HCT116 (cell line): ENCODE measurements around the gene DAPK1. TPM values are rescaled to one million over a fixed set of nuclear protein-coding genes. Genes with fewer than 3 reads are reported as not detected.

Source experiments
- ATAC-seq: fragments of 200-7000 bp; cut with Tn5 transposase; 2 replicates; pipeline ENCODE4 v1.9.1; 2020; ENCODE audit warnings: mild to moderate bottlenecking, moderate library complexity
- BruUV-seq: library from RNA; stranded (reverse); fragments of 400-500 nt; replicated peaks from 2 replicates; lab custom pipeline; 2021; lab: Mats Ljungman, UMichigan
- CTCF ChIA-PET: fragments of 300-600 bp; sonication (Branson Sonifier 250); formaldehyde crosslinking; loops from one replicate; lab custom pipeline; 2021; ENCODE audit warnings: antibody characterized with exemption; lab: Charles Lee
- POLR2A ChIA-PET: fragments of 300-600, 350-600 bp; sonication (Branson Sonifier 250); formaldehyde crosslinking; loops from one replicate; lab custom pipeline; 2021; ENCODE audit warnings: antibody characterized with exemption; lab: Charles Lee
- RAD21 ChIA-PET, 2 experiments: fragments of 300-600 bp; sonication (Branson Sonifier 250); formaldehyde crosslinking; loops; one replicate each; lab custom pipeline; 2023; ENCODE audit warnings: low total read pairs in 2 of 2; ENCODE audit not compliant: uncharacterized antibody in 2 of 2, unreplicated experiment in 2 of 2, low non-redundant PET in 1 of 2; lab: Charles Lee
- DNase-seq: peaks from one replicate; pipeline ENCODE4 v3.0.0-alpha.2; 2010; ENCODE audit warnings: low read depth, low spot score
- H2AFZ ChIP-seq: fragments of 200-600 bp; shearing (Covaris generic), sonication (generic); 2 replicates; pipeline ENCODE4 v1.6.1; 2017; ENCODE audit warnings: low read depth, mixed run types, mixed read lengths, antibody characterized with exemption, low read length; ENCODE audit not compliant: poor library complexity, severe bottlenecking
- H3K27ac ChIP-seq: 2 replicates; pipeline ENCODE4 v1.5.1; 2012; ENCODE audit warnings: low read depth, low read length
- H3K27me3 ChIP-seq: fragments of 200-600 bp; sonication (generic); 2 replicates; pipeline ENCODE4 v1.6.1; 2016; ENCODE audit warnings: mixed run types, low read length, mixed read lengths; ENCODE audit not compliant: insufficient read depth
- H3K36me3 ChIP-seq, 2 experiments: fragments of 200-500 bp in 1 of 2; fragments of 200-600 bp in 1 of 2; sonication (Bioruptor generic) in 1 of 2; sonication (generic) in 1 of 2; 2 replicates each; pipeline versions ENCODE4 v1.5.1 to v1.6.1; 2014 to 2016; ENCODE audit warnings: low read length in 2 of 2, inconsistent platforms in 1 of 2, mixed read lengths in 1 of 2, mixed run types in 1 of 2; ENCODE audit not compliant: insufficient read depth in 2 of 2, control insufficient read depth in 1 of 2
- H3K4me1 ChIP-seq, 2 experiments: fragments of 200-600 bp in 1 of 2; sonication (generic) in 1 of 2; 2 replicates each; pipeline versions ENCODE4 v1.5.1 to v1.6.1; 2012 to 2017; ENCODE audit warnings: low read length in 2 of 2, inconsistent platforms in 1 of 2, mild to moderate bottlenecking in 1 of 2, mixed read lengths in 1 of 2, mixed run types in 1 of 2, moderate library complexity in 1 of 2; ENCODE audit not compliant: insufficient read depth in 2 of 2, control insufficient read depth in 1 of 2
- H3K4me2 ChIP-seq: fragments of 200-600 bp; sonication (generic); 2 replicates; pipeline ENCODE4 v1.6.1; 2017; ENCODE audit warnings: mixed run types, low read length, mixed read lengths
- H3K4me3 ChIP-seq, 2 experiments: fragments of 200-600 bp in 1 of 2; sonication (generic) in 1 of 2; replicated peaks in 1 of 2; 2 replicates each; pipeline ENCODE4 v1.5.1; 2011 to 2016; ENCODE audit warnings: low read length in 2 of 2, control low read depth in 1 of 2, low read depth in 1 of 2, mild to moderate bottlenecking in 1 of 2, mixed read lengths in 1 of 2, mixed run types in 1 of 2
- H3K79me2 ChIP-seq: fragments of 200-600 bp; sonication (generic); 2 replicates; pipeline ENCODE4 v1.6.1; 2017; ENCODE audit warnings: mild to moderate bottlenecking, mixed run types, low read length, moderate library complexity, mixed read lengths; ENCODE audit not compliant: insufficient read depth
- H3K9ac ChIP-seq: fragments of 200-600 bp; sonication (generic); 2 replicates; pipeline ENCODE4 v1.6.1; 2016; ENCODE audit warnings: low read length, mixed read lengths
- H3K9me2 ChIP-seq: fragments of 200-600 bp; sonication (generic), shearing (Covaris generic); 2 replicates; pipeline ENCODE4 v1.6.1; 2017; ENCODE audit warnings: mixed run types, mild to moderate bottlenecking, moderate library complexity; ENCODE audit not compliant: insufficient read depth
- H3K9me3 ChIP-seq, 2 experiments: fragments of 200-500 bp in 1 of 2; fragments of 200-600 bp in 1 of 2; sonication (Bioruptor generic) in 1 of 2; sonication (generic) in 1 of 2; 2 replicates each; pipeline ENCODE4 v1.6.1; 2014 to 2017; ENCODE audit warnings: low read length in 2 of 2, mixed read lengths in 2 of 2, inconsistent platforms in 1 of 2, low read depth in 1 of 2, mild to moderate bottlenecking in 1 of 2, mixed run types in 1 of 2, moderate library complexity in 1 of 2; ENCODE audit not compliant: control insufficient read depth in 1 of 2, insufficient read depth in 1 of 2
- H4K20me1 ChIP-seq: fragments of 200-600 bp; sonication (generic), shearing (Covaris generic); 2 replicates; pipeline ENCODE4 v1.6.1; 2017; ENCODE audit warnings: mixed run types, mild to moderate bottlenecking, moderate library complexity; ENCODE audit not compliant: insufficient read depth
- ATF3 ChIP-seq: IDR thresholded peaks from 2 replicates; pipeline ENCODE4 v1.6.1; 2012
- CBX3 ChIP-seq: IDR thresholded peaks from 2 replicates; pipeline ENCODE4 v1.6.1; 2012; ENCODE audit warnings: low read depth
- CEBPB ChIP-seq: IDR thresholded peaks from 2 replicates; pipeline ENCODE4 v1.6.1; 2012; ENCODE audit warnings: low read depth
- CTCF ChIP-seq, 3 experiments: fragments of 200-600 bp in 1 of 3; sonication (generic) in 1 of 3; IDR thresholded peaks in 2 of 3; conservative IDR thresholded peaks in 1 of 3; 2 replicates each; pipeline ENCODE4 v1.5.1; 2012 to 2017; ENCODE audit warnings: low read depth in 2 of 3, low read length in 2 of 3, antibody characterized with exemption in 1 of 3, borderline replicate concordance in 1 of 3, control low read depth in 1 of 3, mild to moderate bottlenecking in 1 of 3, mixed read lengths in 1 of 3, mixed run types in 1 of 3, moderate library complexity in 1 of 3; ENCODE audit not compliant: insufficient read depth in 1 of 3
- ELF1 ChIP-seq: IDR thresholded peaks from 2 replicates; pipeline ENCODE4 v1.6.1; 2012; ENCODE audit warnings: low read depth, borderline replicate concordance
- EZH2 ChIP-seq: fragments of 200-600 bp; sonication (generic); IDR thresholded peaks from 2 replicates; pipeline ENCODE4 v1.6.1; 2017; ENCODE audit warnings: antibody characterized with exemption, mixed run types
- FOSL1 ChIP-seq: IDR thresholded peaks from 2 replicates; pipeline ENCODE4 v1.6.1; 2012; ENCODE audit warnings: low read depth
- JUND ChIP-seq: IDR thresholded peaks from 2 replicates; pipeline ENCODE4 v1.6.1; 2012
- MAX ChIP-seq: IDR thresholded peaks from 2 replicates; pipeline ENCODE4 v1.6.1; 2012
- POLR2A ChIP-seq: IDR thresholded peaks from 2 replicates; pipeline ENCODE4 v1.7.0; 2011; ENCODE audit warnings: borderline replicate concordance; ENCODE audit not compliant: insufficient read depth, insufficient read length; ENCODE audit errors: extremely low read depth
- POLR2AphosphoS5 ChIP-seq: IDR thresholded peaks from 2 replicates; pipeline ENCODE4 v1.6.1; 2011; ENCODE audit warnings: mild to moderate bottlenecking, low read depth, low read length, moderate library complexity
- RAD21 ChIP-seq: IDR thresholded peaks from 2 replicates; pipeline ENCODE4 v1.6.1; 2012; ENCODE audit warnings: low read depth, mild to moderate bottlenecking
- REST ChIP-seq: IDR thresholded peaks from 2 replicates; pipeline ENCODE4 v1.6.1; 2012; ENCODE audit warnings: low read depth
- SIN3A ChIP-seq: IDR thresholded peaks from 2 replicates; pipeline ENCODE4 v1.6.1; 2012; ENCODE audit warnings: low read depth
- TCF7L2 ChIP-seq: IDR thresholded peaks from 2 replicates; pipeline ENCODE4 v1.7.0; 2011; ENCODE audit warnings: borderline replicate concordance, inconsistent platforms; ENCODE audit not compliant: insufficient read depth, insufficient read length; ENCODE audit errors: extremely low read depth
- YY1 ChIP-seq: IDR thresholded peaks from 2 replicates; pipeline ENCODE4 v1.6.1; 2011; ENCODE audit warnings: low read length, low read depth, moderate library complexity, mild to moderate bottlenecking; ENCODE audit not compliant: insufficient replicate concordance; ENCODE audit errors: extremely low read depth
- ZBTB33 ChIP-seq: IDR thresholded peaks from 2 replicates; pipeline ENCODE4 v1.6.1; 2011; ENCODE audit warnings: mild to moderate bottlenecking, low read length, moderate library complexity; ENCODE audit not compliant: insufficient replicate concordance; ENCODE audit errors: extremely low read depth
- ZFX ChIP-seq: fragments of 450-650 bp; IDR thresholded peaks from 2 replicates; pipeline ENCODE4 v1.6.1; 2017
- ZNF274 ChIP-seq: fragments of 200-500 bp; sonication (Bioruptor generic); IDR thresholded peaks from 2 replicates; pipeline ENCODE4 v1.6.1; 2014; ENCODE audit warnings: mild to moderate bottlenecking, low read depth, low read length, inconsistent platforms
- intact Hi-C: fragments of 100-400 bp; cut with micrococcal nuclease; formaldehyde crosslinking; loops from 2 replicates; pipeline ENCODE4 v1.10.0; 2022
- total RNA-seq: library from RNA; stranded (reverse); gene quantifications from one replicate; pipeline ENCODE4 v1.2.1, GENCODE V29; 2021; ENCODE audit not compliant: unreplicated experiment

Gene DAPK1
- total RNA-seq, 1 experiment from 2014 or later = 5.6 TPM

- Histone ChIP-seq H3K79me2 (no peaks in the 10 kb centered on the region), H3K9me3 (no peaks in the 10 kb centered on the region), H3K36me3 (no peaks in the 10 kb centered on the region), H3K27ac (no peak overlapping the region), H3K9ac (no peak overlapping the region), H3K27me3 (no peaks in the 10 kb centered on the region), H4K20me1 (no peaks in the 10 kb centered on the region), H3K4me2 (no peak overlapping the region), H2AFZ (no peak overlapping the region), H3K4me3 (no peak overlapping the region), H3K4me1 (no peaks in the 10 kb centered on the region), H3K9me2 (no peaks in the 10 kb centered on the region)
- intact Hi-C loops = loop anchor here (5.0 kb wide), 1 partner anchor 126 kb away; no protein-coding TSS in a partner anchor
- DNase-seq (no peak), ATAC-seq (no peak)
- no peak for TF ChIP-seq REST
- TF ChIP-seq CEBPB = no peak
- no peak for TF ChIP-seq CTCF (IDR thresholded peaks at IDR 0.05 in 2 of 3, conservative IDR thresholded peaks at IDR 0.05 in 1 of 3; ENCODE audit: borderline replicate concordance in 1 of 3, insufficient read depth in 1 of 3, low read depth in 2 of 3, low read length in 2 of 3)
- TF ChIP-seq ZNF274 = no peak
- TF ChIP-seq JUND = no peak
- no peak for TF ChIP-seq RAD21
- TF ChIP-seq TCF7L2 = no peak
- TF ChIP-seq ZBTB33 = no peak
- no peak for TF ChIP-seq MAX
- TF ChIP-seq SIN3A = no peak
- no peak for TF ChIP-seq CBX3
- TF ChIP-seq POLR2A = no peak
- no peak for TF ChIP-seq FOSL1
- no peak for TF ChIP-seq ELF1
- no peak for TF ChIP-seq ZFX
- TF ChIP-seq YY1 = no peak
- TF ChIP-seq EZH2 = no peak
- no peak for TF ChIP-seq POLR2AphosphoS5
- TF ChIP-seq ATF3 = no peak
- ChIA-PET RAD21 (no interaction called here), POLR2A (no interaction called here), CTCF (no interaction called here)
- BruUV-seq = no TSS peak
Measured at GRCh38 chr9:87588339-87588738, 90.7 kb downstream of the DAPK1 start.
